ENCODE measurements around the gene GIGYF2.

DNA sequence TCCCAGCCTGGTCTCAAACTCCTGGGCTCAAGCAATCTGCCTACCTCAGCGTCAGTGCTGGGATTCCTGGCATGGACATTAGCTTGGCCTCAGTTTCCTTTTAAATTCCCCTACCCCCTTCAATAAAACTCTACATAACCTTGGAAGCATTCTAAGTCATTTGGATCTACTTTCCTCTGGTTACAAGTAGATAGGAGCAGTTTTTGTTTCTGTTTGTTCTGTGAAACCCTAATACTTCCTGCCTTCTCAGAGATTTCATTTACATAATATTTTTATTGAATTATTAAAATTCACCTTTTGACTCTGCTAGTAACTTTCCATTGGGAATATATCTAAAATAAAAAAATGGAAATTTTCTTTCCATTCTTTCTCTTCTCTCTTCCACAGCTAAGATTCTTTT is 25.9 kb downstream of the GIGYF2 start:
- TF ChIP-seq EZH2 (IDR thresholded peaks at IDR 0.05; ENCODE audit: low read length) (no peak), CTCF (optimal IDR thresholded peaks at IDR 0.05 in 1 of 3, IDR thresholded peaks at IDR 0.05 in 1 of 3, conservative IDR thresholded peaks at IDR 0.05 in 1 of 3; ENCODE audit: extremely low read depth in 1 of 3, insufficient read depth in 2 of 3, low read length in 3 of 3) (no peak)
